HG03175 (cell line): Measurements from ENCODE around the gene RASAL3.
"Not testable (repeated sequence)": the region's sequence is repeated elsewhere in the genome, so short reads cannot be mapped to it uniquely, and the experiment has no call there.

Experiments
- ATAC-seq: cut with Tn5 transposase; IDR thresholded peaks from one replicate; pipeline ENCODE4 v1.9.1; 2021; ENCODE audit warnings: mild to moderate bottlenecking, moderate library complexity; ENCODE audit not compliant: unreplicated experiment

Gene RASAL3

DNA sequence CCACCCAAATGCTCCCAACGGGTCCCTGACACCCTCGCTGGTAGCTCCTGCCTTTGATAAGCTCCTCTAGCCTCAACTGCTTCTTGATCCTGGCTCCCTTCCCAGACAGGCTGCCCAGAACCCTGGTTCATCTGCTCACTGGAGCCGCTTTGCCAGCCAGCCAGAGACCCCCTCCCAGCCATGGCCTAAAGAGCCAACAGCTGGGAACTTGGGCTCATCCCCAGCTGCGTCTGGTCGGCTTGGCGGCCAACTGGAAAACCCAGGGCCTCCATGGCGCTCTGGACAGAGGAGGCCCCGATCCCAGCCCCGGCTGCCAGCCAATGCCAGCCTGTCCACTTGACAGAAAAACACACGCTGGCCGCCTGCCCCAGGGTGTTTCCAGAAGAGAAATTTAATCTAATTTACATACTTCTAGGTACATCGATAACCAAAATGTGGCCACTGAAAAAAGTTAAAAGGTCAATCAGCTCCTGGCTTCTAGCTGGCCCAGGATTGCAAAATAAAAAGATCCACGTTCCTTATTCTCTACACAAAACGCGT is 42.6 kb downstream of the RASAL3 start:
- no peak for ATAC-seq

DNA sequence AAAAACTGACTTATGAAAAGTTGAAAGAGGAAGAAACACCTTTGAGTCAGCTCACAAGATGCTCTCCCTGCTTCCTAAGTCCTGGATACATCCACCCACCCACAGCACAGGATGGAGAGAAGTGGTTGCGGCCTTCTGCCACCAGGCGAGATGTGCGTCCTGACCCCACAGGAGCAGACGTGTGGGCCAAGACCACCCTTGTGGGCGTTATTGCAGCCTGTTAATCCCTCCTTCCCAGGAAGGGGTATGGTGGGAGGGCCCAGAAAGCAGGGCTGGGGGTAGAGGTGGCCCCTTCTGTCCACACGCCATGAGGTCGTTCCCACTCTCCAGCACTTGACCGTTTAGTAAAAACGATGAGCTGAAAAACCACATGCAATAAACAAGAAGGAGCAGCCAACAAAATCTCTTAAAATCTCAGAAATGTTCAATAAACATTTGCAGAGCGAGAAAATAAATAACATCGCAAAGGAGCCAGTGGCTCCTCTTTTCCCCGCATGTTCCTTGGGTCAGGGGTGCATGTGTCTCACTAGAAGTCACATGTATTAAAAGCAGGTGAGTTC is 43.1 kb downstream of the RASAL3 start:
- no peak for ATAC-seq

DNA sequence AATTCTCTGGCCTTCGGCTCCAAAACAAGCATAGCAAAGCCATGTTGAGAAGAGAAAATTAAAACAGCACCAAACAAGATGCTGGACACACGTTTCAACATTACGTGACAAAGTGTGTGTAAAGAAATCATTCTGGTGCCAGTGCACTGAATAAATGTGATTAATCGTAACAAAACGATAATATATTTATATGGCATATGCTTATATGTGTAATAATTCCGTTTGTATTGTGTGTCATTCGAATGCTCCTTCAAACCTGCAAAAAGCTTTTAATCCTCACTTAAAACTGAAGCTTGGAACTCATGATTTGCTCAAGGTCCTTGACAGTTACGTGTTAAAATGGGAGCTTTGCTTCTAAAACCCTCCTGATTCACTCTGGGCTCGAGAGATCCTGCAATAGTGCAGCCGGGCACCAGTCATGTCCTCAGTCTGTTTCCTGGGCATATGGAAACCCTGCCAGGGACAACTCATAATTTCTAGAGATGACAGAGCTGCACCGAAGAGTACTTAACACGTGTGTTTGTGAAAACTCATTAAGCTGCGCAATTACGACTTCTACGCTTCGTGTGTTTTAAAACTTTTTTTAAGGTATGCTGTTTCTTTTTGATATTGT is 44.8 kb downstream of the RASAL3 start:
- ATAC-seq: no peak

DNA sequence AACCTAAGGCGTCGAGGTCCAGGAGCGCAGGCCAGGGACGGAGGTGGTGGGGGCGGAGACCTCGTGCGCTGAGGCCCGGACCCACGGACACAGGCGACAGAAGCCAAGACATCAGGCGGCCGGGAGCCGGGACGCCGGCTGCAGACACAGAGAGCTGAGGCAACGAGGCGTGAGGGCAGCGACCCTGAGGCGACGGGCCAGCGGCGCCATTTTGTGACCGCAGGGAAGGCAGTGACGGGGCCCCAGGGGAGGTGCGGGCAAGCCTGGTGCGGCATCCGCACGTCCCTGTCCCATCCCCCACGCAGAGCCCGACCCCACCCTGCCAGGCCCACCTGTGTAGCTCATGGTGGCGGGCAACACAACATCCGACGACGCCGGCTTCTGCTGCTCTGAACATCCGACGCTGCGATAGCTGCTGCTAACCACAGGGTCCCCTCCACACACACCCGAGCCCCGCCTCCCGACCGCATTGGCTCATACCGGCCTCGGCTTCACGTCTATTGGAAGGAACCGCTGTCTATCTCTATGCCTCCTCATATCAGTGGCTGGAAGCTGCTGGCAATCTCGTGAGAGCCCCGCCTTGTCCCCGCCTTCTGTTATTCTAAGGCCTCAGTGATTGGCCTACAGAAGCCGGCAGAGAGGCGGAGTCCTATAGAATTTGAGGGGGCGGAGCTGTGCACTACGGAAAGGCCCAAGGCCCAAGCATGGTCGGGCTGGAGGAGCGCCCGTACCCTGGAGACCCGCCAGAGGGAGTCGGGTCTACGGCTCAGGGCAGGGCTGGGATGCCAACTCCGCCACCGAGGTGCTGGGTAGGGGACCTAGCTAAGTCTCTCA is 45.5 kb downstream of the RASAL3 start, which contains the start of gene AKAP8L:
TSS of gene AKAP8L (minus strand) at position 410 of the 834 bp plus-strand sequence. CDS start at position 345, 65 bp downstream.
- peak; percentile 96 for ATAC-seq

DNA sequence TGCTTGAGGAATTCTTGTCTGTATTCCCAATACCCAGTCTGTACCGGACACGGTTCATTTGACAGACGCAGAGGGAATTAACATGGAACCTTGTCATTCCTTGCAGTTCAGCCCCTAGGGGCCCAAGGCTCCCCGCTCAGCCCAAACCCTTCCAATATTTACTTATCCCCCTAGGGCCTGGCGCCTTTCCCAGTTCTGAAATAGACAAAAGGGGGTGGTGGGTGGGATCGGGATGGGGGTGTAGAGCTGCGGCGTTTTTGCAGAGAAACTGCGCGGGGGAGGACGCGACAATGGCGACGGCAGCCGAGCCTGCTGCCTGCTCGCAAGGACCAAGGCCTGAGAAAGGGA is 46.1 kb downstream of the RASAL3 start:
- no peak for ATAC-seq

DNA sequence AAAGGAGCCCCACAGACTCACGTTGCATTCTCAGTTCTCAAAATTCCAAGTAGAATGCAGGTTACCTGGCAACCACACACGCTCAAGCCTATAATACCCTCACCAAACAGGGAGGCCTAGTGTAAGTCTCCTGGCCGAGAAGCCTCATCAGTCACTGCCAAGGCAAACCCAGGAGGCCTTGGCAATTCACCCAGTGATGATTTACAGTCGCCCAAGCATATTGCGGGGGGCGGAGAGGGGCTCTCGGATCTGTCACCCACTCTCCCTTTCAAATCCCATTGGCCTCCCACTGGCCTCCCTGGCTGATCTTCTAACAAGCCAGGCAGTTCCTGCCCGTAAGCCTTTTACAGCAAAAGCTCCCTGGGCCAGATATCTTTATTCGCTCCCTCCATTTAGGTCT is 46.6 kb downstream of the RASAL3 start:
- no peak for ATAC-seq

DNA sequence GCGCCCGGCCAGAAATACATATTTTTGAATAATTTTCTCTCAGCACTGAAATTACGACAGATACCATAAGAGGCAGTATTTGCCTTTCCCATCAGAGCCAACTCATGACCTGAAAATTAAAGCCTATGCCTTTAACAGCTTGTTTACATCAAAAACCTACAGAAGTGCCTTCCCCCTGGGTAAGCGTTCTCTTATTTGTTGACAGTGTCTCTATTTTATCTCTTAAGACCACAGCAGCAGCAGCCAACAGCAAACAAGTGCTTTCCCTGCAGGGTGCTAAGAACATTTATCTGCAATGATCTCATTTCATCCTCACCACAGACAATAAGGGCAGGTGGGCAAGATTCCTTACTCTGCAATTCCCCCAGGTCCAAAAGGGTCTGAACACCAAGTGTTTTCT is 51.5 kb downstream of the RASAL3 start:
- ATAC-seq: no peak

DNA sequence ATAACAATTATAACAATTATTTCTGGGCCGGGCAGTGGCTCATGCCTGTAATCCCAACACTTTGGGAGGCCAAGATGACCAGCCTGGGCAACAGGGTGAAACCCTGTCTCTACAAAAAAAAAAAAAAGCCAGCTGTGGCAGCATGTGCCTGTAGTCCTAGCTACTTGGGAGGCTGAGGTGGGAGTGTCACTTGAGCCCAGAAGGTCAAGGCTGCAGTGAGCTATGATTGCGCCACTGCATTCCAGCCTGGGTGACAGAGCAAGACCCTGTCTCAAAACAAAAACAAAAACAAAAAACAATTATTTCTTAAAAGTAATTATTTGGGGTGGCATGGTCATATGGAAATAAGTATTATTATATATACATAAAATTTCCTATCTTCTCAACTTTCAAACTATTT is 53.0 kb downstream of the RASAL3 start:
- not testable (repeated sequence) for ATAC-seq

DNA sequence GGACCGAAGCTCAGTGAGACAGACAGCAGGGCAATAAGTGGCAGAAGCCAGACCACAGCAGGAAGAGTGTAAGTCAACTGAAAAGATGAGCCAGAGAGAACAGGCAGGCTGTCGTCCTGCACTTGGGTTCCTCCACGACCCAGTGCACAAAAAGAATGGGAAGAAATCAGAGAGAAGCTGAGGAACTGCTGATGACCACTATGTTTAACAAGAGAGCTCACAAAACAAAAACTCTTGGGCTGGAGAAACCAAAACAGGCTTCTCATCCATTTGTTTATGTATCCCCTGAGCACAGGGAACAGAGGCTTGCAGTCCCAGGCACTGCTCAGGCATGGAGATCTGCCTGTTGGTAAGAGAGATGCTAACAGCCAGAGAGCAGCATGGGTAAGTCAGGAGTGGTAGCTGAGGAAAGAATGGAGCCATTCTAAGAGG is 59.5 kb downstream of the RASAL3 start:
- ATAC-seq: no peak

DNA sequence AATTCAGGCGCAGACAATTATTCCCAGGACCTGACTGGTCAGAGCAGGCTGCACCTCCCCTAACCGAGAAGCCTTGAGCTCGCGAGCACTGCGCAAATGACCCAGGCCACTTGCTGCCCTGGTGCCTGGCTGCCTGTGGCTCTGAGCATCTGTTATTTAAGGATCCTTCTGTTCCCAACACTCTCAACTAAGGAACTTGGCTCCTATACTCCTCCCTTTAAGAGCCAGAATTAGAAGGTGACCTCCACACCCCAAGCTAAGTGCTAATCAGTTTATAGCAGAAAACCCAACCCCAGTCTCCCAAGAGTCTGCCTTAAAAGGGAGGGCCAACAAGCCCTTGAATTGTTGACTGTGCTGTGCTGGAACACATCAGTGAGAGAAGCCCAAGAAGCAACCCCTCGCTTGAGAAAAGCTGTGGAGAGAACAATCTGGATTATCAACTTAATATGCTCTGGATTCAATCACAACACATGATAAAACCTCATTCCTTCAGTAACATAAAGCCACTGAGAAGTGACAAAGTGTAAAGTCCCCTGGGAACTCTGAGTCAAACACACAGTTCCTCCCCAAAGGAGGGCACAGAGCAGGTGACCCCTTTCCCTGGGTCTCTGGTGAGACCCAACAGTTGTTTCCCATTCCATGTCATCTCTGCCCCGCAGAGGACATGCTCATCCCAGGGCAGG is 60.1 kb downstream of the RASAL3 start:
- ATAC-seq: no peak

DNA sequence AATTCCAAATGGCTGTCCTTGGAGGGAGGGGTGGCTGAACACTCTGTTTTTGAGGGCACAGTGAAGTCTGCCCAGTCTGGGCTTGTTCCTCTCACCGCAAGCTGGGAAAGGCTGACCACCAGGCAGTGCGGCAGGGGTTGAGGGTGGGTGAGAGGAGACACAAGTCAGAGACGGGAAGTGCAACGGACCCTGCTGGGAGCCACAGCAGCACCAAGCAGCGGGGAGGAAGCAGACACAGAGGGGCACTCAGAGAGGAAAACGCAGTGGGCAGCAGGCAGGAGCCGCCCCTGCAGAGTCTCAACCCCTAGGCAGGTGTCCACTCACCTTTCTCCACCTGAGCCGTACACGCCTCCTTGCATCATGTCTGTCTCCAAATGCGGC is 61.2 kb downstream of the RASAL3 start:
- no peak for ATAC-seq

DNA sequence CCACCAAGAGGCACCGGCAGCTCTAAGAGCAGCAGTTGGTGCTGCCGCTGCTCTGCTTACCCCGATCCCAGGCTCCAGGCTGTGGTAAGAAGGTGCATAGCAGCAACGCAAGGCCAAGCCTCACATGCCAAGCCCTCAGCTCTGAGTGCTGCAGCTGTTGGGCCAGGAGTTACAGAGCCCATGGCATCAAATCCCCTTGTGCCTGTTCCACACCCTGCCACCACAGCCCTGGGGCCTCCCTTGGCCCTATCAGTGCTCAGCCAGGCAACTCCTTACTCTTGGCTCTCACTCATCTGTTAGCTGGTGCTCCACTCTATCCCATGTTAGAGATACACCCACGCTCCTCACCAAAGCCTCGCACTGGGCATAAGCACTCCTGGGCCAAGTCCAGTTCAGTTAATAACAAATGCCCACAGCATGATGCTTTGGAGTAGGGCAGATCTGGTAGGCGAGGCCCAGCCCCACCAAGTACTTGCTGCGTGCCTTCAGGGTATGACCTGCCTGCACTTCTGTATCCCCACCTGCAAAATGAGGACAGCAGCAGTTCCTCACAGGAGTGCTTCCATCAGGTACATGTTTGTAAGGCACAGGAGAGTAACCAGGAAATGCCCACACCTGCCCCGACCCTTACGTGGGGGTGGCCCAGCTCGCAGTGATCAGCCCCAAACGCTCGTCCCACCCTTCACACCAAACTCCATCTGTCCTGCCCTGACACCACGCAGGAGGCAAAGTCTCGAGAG is 61.8 kb downstream of the RASAL3 start:
- no peak for ATAC-seq
